ENCODE results near the gene LPP. TPM values are rescaled to one million over a fixed set of nuclear protein-coding genes. Genes with fewer than 3 reads are reported as not detected.

Gene LPP
- total and polyA plus RNA-seq, 2 of the 4 experiments (the other 2 are of a cell fraction): 16.0 to 130 TPM

GRCh38 chr3:188913084-188913483 is 759.1 kb downstream of the LPP start:
- Histone ChIP-seq H3K27me3 (ENCODE audit: control insufficient read depth, insufficient read depth, low read length) (no peaks in the 10 kb centered on the region), H3K9me3 (ENCODE audit: control insufficient read depth, insufficient read depth, low read length) (no peaks in the 10 kb centered on the region), H2AK9ac (replicated peaks; ENCODE audit: low read depth, low read length, poor library complexity) (no peak overlapping the region), H3K36me3 (ENCODE audit: control insufficient read depth, insufficient read depth, low read length) (no peaks in the 10 kb centered on the region), H3K27ac (ENCODE audit: insufficient read depth, low read length) (no peak overlapping the region), H3K4ac (ENCODE audit: low read depth, low read length) (no peak overlapping the region), H4K5ac (ENCODE audit: low read depth, low read length) (no peak overlapping the region), H3K9ac (ENCODE audit: low read depth, low read length) (no peak overlapping the region), H3K79me1 (ENCODE audit: low read depth in 1 of 2, low read length in 2 of 2) (no peaks in the 10 kb centered on the region), H4K20me1 (ENCODE audit: insufficient read depth, low read length) (no peaks in the 10 kb centered on the region), H4K91ac (ENCODE audit: insufficient read depth, low read depth, low read length) (no peak overlapping the region), H3K4me1 (ENCODE audit: control insufficient read depth, insufficient read depth, low read length) (peaks cover 16% of the 10 kb centered on the region), H2BK5ac (ENCODE audit: low read depth, low read length, poor library complexity, severe bottlenecking) (no peak overlapping the region), H3K14ac (replicated peaks; ENCODE audit: low read depth, low read length) (no peak overlapping the region), H3K4me3 (ENCODE audit: insufficient read depth, low read depth, low read length) (no peak overlapping the region), H3K18ac (ENCODE audit: low read depth, low read length) (no peak overlapping the region), H2AFZ (replicated peaks; ENCODE audit: low read length, poor library complexity) (no peak overlapping the region), H4K8ac (ENCODE audit: low read depth in 2 of 2, low read length in 2 of 2) (no peak overlapping the region), H3K4me2 (ENCODE audit: low read depth, low read length) (no peak overlapping the region), H2BK15ac (ENCODE audit: low read depth, low read length) (no peak overlapping the region), H3K9me1 (ENCODE audit: insufficient read depth, low read length) (peaks cover 3% of the 10 kb centered on the region), H2BK20ac (ENCODE audit: low read depth, low read length) (no peak overlapping the region), H2AK5ac (ENCODE audit: low read depth, low read length) (no peak overlapping the region), H3K23ac (ENCODE audit: low read depth, low read length) (no peak overlapping the region), H2BK120ac (ENCODE audit: low read depth, low read length) (no peak overlapping the region), H3K56ac (ENCODE audit: extremely low read depth, insufficient read depth, low read length) (no peak overlapping the region)
- dilution Hi-C loops (cut with HindIII; ENCODE audit: low sequenced_read_pairs, unreplicated experiment): no loop called here
- no TSS peak for BruUV-seq (replicated peaks)
- DNase-seq: no peak
- WGBS, 2 experiments (ENCODE audit: extremely low coverage in 2 of 2, insufficient read length in 1 of 2): no CpG with 5 or more reads among the region's 2 CpGs
- POLR2A ChIA-PET (ENCODE audit: unreplicated experiment): no interaction called here
- ATAC-seq (ENCODE audit: low read depth): no peak
- CTCF ChIA-PET: no interaction called here
- in situ Hi-C loops (cut with MboI; ENCODE audit: low sequenced_read_pairs): no loop called here
- intact Hi-C loops (cut with micrococcal nuclease): no loop called here
- TF ChIP-seq NFE2L2 (IDR thresholded peaks at IDR 0.05; ENCODE audit: low read depth, low read length): no peak
- no peak for TF ChIP-seq CHD1 (IDR thresholded peaks at IDR 0.05; ENCODE audit: low read depth, low read length)
- no peak for TF ChIP-seq MAFK (IDR thresholded peaks at IDR 0.05; ENCODE audit: low read depth, low read length)
- TF ChIP-seq ELK1 (IDR thresholded peaks at IDR 0.05; ENCODE audit: borderline replicate concordance, low read depth, low read length): no peak
- no peak for TF ChIP-seq CEBPB (IDR thresholded peaks at IDR 0.05; ENCODE audit: low read depth, low read length)
- TF ChIP-seq CTCF (conservative IDR thresholded peaks at IDR 0.05; ENCODE audit: low read depth, low read length): no peak
- TF ChIP-seq BHLHE40 (IDR thresholded peaks at IDR 0.05; ENCODE audit: low read depth, low read length): no peak
- no peak for TF ChIP-seq MXI1 (IDR thresholded peaks at IDR 0.05; ENCODE audit: borderline replicate concordance, low read depth, low read length)
- TF ChIP-seq SMC3 (IDR thresholded peaks at IDR 0.05; ENCODE audit: low read depth, low read length): no peak
- no peak for TF ChIP-seq POLR2A (IDR thresholded peaks at IDR 0.05; ENCODE audit: low read depth, low read length)
- no peak for TF ChIP-seq RFX5 (IDR thresholded peaks at IDR 0.05; ENCODE audit: low read depth, low read length)
- TF ChIP-seq MAZ (IDR thresholded peaks at IDR 0.05; ENCODE audit: borderline replicate concordance, low read depth, low read length): no peak
